ENCODE measurements around the gene SLC35D3. TPM values are rescaled to one million over a fixed set of nuclear protein-coding genes. Genes with fewer than 3 reads are reported as not detected.
"Not testable (repeated sequence)": the region's sequence is repeated elsewhere in the genome, so short reads cannot be mapped to it uniquely, and the experiment has no call there.

Gene SLC35D3
- total and polyA plus RNA-seq, 7 experiments from 2014 or later, result 0.16 TPM; not detected in 6

- ChIA-PET POLR2A (interaction anchor here (0.8 kb wide), 1 partner anchor 11 kb away, joined by 3 read pairs; no protein-coding TSS in a partner anchor), CTCF (no interaction called here)
- H3K4me3 Mint-ChIP-seq, result no peak overlapping the region
- H3K4me1 Mint-ChIP-seq, result no peaks in the 10 kb centered on the region
- ATAC-seq (no peak), DNase-seq (no peak)
- Histone ChIP-seq H3K27ac (ENCODE audit: low read depth, low read length) (no peak overlapping the region), H3K9me3 (ENCODE audit: control insufficient read depth in 2 of 3, low read length in 3 of 3) (no peaks in the 10 kb centered on the region), H3K27me3 (ENCODE audit: control insufficient read depth in 2 of 2, insufficient read depth in 2 of 2, low read length in 2 of 2) (no peaks in the 10 kb centered on the region), H3K36me3 (ENCODE audit: control insufficient read depth in 2 of 3, insufficient read depth in 3 of 3, low read length in 3 of 3) (no peaks in the 10 kb centered on the region), H3K4me1 (ENCODE audit: control insufficient read depth in 2 of 2, insufficient read depth in 2 of 2, low read length in 2 of 2) (no peaks in the 10 kb centered on the region), H3K4me3 (ENCODE audit: low read length) (no peak overlapping the region)
- H3K27me3 Mint-ChIP-seq, result peaks cover 43 to 59% (median 54%) of the 10 kb centered on the region in 5 donors
- H3K9me3 Mint-ChIP-seq, result no peaks in the 10 kb centered on the region
- no peaks in the 10 kb centered on the region for H3K36me3 Mint-ChIP-seq
- no peak overlapping the region for H3K27ac Mint-ChIP-seq
- intact Hi-C loops (cut with micrococcal nuclease), result no loop called here
Observed at GRCh38 chr6:136930528-136930927, 8.4 kb downstream of the SLC35D3 start.

- intact Hi-C loops (cut with micrococcal nuclease), result no loop called here
- peaks cover 0 to 3% (median 0%) of the 10 kb centered on the region in 11 donors for H3K9me3 Mint-ChIP-seq
Observed at GRCh38 chr6:136932599-136932998, 10.5 kb downstream of the SLC35D3 start.

GRCh38 chr6:136945072-136945471 is 23.0 kb downstream of the SLC35D3 start:
- no peak overlapping the region for H3K4me3 ChIP-seq (ENCODE audit: low read length)
- no peaks in the 10 kb centered on the region for H3K27me3 ChIP-seq (ENCODE audit: control insufficient read depth in 2 of 2, insufficient read depth in 2 of 2, low read length in 2 of 2)
- Mint-ChIP-seq H3K27ac (no peak overlapping the region), H3K4me3 (no peak overlapping the region), H3K4me1 (no peaks in the 10 kb centered on the region), H3K36me3 (peaks cover 0 to 8% (median 0%) of the 10 kb centered on the region in 5 donors), H3K9me3 (peaks cover 2 to 24% (median 9%) of the 10 kb centered on the region in 11 donors), H3K27me3 (peaks cover 0 to 11% (median 8%) of the 10 kb centered on the region in 5 donors)
- H3K36me3 ChIP-seq (ENCODE audit: control insufficient read depth in 2 of 3, insufficient read depth in 3 of 3, low read length in 3 of 3), result no peaks in the 10 kb centered on the region
- H3K9me3 ChIP-seq (ENCODE audit: control insufficient read depth in 2 of 3, low read length in 3 of 3), result no peaks in the 10 kb centered on the region
- ChIA-PET CTCF (no interaction called here), POLR2A (no interaction called here)
- no peaks in the 10 kb centered on the region for H3K4me1 ChIP-seq (ENCODE audit: control insufficient read depth in 2 of 2, insufficient read depth in 2 of 2, low read length in 2 of 2)
- no peak overlapping the region for H3K27ac ChIP-seq (ENCODE audit: low read depth, low read length)
- ATAC-seq (no peak), DNase-seq (no peak)
- intact Hi-C loops (cut with micrococcal nuclease), result no loop called here

More at GRCh38 chr6:136932599-136932998, 10.5 kb downstream of the SLC35D3 start:
- H3K4me3 Mint-ChIP-seq, result no peak overlapping the region
- POLR2A ChIA-PET, result no interaction called here
- Histone ChIP-seq H3K27me3 (ENCODE audit: control insufficient read depth in 2 of 2, insufficient read depth in 2 of 2, low read length in 2 of 2) (no peaks in the 10 kb centered on the region), H3K4me1 (ENCODE audit: control insufficient read depth in 2 of 2, insufficient read depth in 2 of 2, low read length in 2 of 2) (no peaks in the 10 kb centered on the region), H3K9me3 (ENCODE audit: control insufficient read depth in 2 of 3, low read length in 3 of 3) (no peaks in the 10 kb centered on the region), H3K27ac (ENCODE audit: low read depth, low read length) (no peak overlapping the region), H3K36me3 (ENCODE audit: control insufficient read depth in 2 of 3, insufficient read depth in 3 of 3, low read length in 3 of 3) (no peaks in the 10 kb centered on the region), H3K4me3 (ENCODE audit: low read length) (no peak overlapping the region)
- no peaks in the 10 kb centered on the region for H3K4me1 Mint-ChIP-seq
- H3K36me3 Mint-ChIP-seq, result no peaks in the 10 kb centered on the region
- no peak overlapping the region for H3K27ac Mint-ChIP-seq
- peaks cover 44 to 56% (median 52%) of the 10 kb centered on the region in 5 donors for H3K27me3 Mint-ChIP-seq
- no peak for DNase-seq
- CTCF ChIA-PET, result no interaction called here
- ATAC-seq, result no peak

DNA sequence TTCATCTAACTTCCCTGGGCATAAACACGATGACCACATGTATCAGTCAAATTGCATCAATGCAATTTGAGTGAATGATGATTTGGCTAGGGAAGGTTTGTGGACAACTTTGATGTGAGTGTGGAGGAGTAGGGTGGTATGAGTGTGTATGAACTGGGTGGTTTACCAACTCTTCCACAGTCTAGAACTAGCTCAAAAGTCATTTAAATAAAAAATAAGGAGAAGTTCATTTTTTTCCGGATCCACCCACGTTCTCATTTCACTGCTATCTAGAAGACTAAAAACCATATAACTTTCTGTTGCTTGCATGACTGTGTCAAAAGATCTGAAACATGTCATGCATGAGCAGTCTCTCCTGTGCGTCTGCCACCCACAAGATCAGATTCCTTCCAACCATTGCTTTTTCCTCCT is 23.6 kb downstream of the SLC35D3 start:
- Histone ChIP-seq H3K36me3 (ENCODE audit: control insufficient read depth in 2 of 3, insufficient read depth in 3 of 3, low read length in 3 of 3) (no peaks in the 10 kb centered on the region), H3K4me1 (ENCODE audit: control insufficient read depth in 2 of 2, insufficient read depth in 2 of 2, low read length in 2 of 2) (no peaks in the 10 kb centered on the region), H3K27me3 (ENCODE audit: control insufficient read depth in 2 of 2, insufficient read depth in 2 of 2, low read length in 2 of 2) (no peaks in the 10 kb centered on the region), H3K9me3 (ENCODE audit: control insufficient read depth in 2 of 3, low read length in 3 of 3) (no peaks in the 10 kb centered on the region), H3K4me3 (ENCODE audit: low read length) (no peak overlapping the region), H3K27ac (ENCODE audit: low read depth, low read length) (no peak overlapping the region)
- H3K27ac Mint-ChIP-seq, result no peak overlapping the region
- no peak for DNase-seq
- no peak overlapping the region for H3K4me3 Mint-ChIP-seq
- peaks cover 0 to 8% (median 0%) of the 10 kb centered on the region in 5 donors for H3K36me3 Mint-ChIP-seq
- peaks cover 0 to 11% (median 8%) of the 10 kb centered on the region in 5 donors for H3K27me3 Mint-ChIP-seq
- no peaks in the 10 kb centered on the region for H3K4me1 Mint-ChIP-seq
- POLR2A ChIA-PET, result no interaction called here
- H3K9me3 Mint-ChIP-seq, result peaks cover 2 to 17% (median 9%) of the 10 kb centered on the region in 11 donors
- CTCF ChIA-PET, result no interaction called here
- no peak for ATAC-seq
- intact Hi-C loops (cut with micrococcal nuclease), result no loop called here

DNA sequence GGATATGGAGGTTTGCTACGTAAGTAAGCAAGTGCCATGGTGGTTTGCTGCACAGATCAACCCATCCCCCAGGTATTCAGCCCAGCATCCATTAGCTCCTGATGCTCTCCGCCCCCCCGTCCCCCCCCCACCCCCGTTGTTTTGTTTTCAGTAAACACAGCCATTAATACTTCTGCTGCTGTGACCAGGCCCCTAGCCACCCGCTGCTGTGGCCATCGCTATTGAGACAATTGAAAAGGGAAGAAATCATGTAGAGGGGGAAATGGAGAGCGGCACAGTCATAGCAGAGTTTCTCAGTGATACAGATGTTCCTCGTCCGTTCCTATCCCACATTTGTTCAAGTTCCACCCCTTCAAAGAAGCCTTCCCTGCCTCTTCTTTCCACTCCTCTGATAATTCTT is 24.9 kb downstream of the SLC35D3 start:
- DNase-seq (no peak), ATAC-seq (no peak)
- intact Hi-C loops (cut with micrococcal nuclease), result no loop called here
- no peaks in the 10 kb centered on the region for H3K9me3 ChIP-seq (ENCODE audit: control insufficient read depth in 2 of 3, low read length in 3 of 3)
- peaks cover 0 to 12% (median 4%) of the 10 kb centered on the region in 11 donors for H3K9me3 Mint-ChIP-seq
- H3K4me1 ChIP-seq (ENCODE audit: control insufficient read depth in 2 of 2, insufficient read depth in 2 of 2, low read length in 2 of 2), result no peaks in the 10 kb centered on the region
- no peak overlapping the region for H3K27ac ChIP-seq (ENCODE audit: low read depth, low read length)
- no peaks in the 10 kb centered on the region for H3K27me3 ChIP-seq (ENCODE audit: control insufficient read depth in 2 of 2, insufficient read depth in 2 of 2, low read length in 2 of 2)
- no peak overlapping the region for H3K27ac Mint-ChIP-seq
- POLR2A ChIA-PET, result no interaction called here
- no peaks in the 10 kb centered on the region for H3K4me1 Mint-ChIP-seq
- H3K27me3 Mint-ChIP-seq, result peaks cover 0 to 11% (median 8%) of the 10 kb centered on the region in 5 donors
- CTCF ChIA-PET, result no interaction called here
- H3K36me3 Mint-ChIP-seq, result peaks cover 0 to 4% (median 0%) of the 10 kb centered on the region in 5 donors
- no peaks in the 10 kb centered on the region for H3K36me3 ChIP-seq (ENCODE audit: control insufficient read depth in 2 of 3, insufficient read depth in 3 of 3, low read length in 3 of 3)
- no peak overlapping the region for H3K4me3 ChIP-seq (ENCODE audit: low read length)
- no peak overlapping the region for H3K4me3 Mint-ChIP-seq

- H3K27me3 Mint-ChIP-seq, result peaks cover 0 to 18% (median 8%) of the 10 kb centered on the region in 5 donors
- POLR2A ChIA-PET; CTCF ChIA-PET; H3K4me3 Mint-ChIP-seq; H3K36me3 Mint-ChIP-seq; H3K27ac ChIP-seq (ENCODE audit: low read depth, low read length); H3K4me1 ChIP-seq (ENCODE audit: control insufficient read depth in 2 of 2, insufficient read depth in 2 of 2, low read length in 2 of 2); H3K27me3 ChIP-seq (ENCODE audit: control insufficient read depth in 2 of 2, insufficient read depth in 2 of 2, low read length in 2 of 2); H3K27ac Mint-ChIP-seq; H3K36me3 ChIP-seq (ENCODE audit: control insufficient read depth in 2 of 3, insufficient read depth in 3 of 3, low read length in 3 of 3); H3K9me3 Mint-ChIP-seq; H3K4me3 ChIP-seq (ENCODE audit: low read length); H3K9me3 ChIP-seq (ENCODE audit: control insufficient read depth in 2 of 3, low read length in 3 of 3); DNase-seq; ATAC-seq; H3K4me1 Mint-ChIP-seq; intact Hi-C loops (cut with micrococcal nuclease): not testable (repeated sequence)
Observed at GRCh38 chr6:136949957-136950356, 27.9 kb downstream of the SLC35D3 start.

GRCh38 chr6:136950436-136951126 is 28.5 kb downstream of the SLC35D3 start:
- peaks cover 0 to 4% (median 0%) of the 10 kb centered on the region in 5 donors for H3K36me3 Mint-ChIP-seq
- no peak overlapping the region for H3K27ac ChIP-seq (ENCODE audit: low read depth, low read length)
- no peak overlapping the region for H3K27ac Mint-ChIP-seq
- no peaks in the 10 kb centered on the region for H3K4me1 Mint-ChIP-seq
- no peak for DNase-seq
- CTCF ChIA-PET, result no interaction called here
- ATAC-seq, result no peak
- no peaks in the 10 kb centered on the region for H3K27me3 ChIP-seq (ENCODE audit: control insufficient read depth in 2 of 2, insufficient read depth in 2 of 2, low read length in 2 of 2)
- intact Hi-C loops (cut with micrococcal nuclease), result no loop called here
- H3K9me3 ChIP-seq (ENCODE audit: control insufficient read depth in 2 of 3, low read length in 3 of 3), result no peaks in the 10 kb centered on the region
- H3K27me3 Mint-ChIP-seq, result peaks cover 0 to 23% (median 13%) of the 10 kb centered on the region in 5 donors
- peaks cover 0 to 9% (median 3%) of the 10 kb centered on the region in 11 donors for H3K9me3 Mint-ChIP-seq
- H3K4me3 Mint-ChIP-seq, result no peak overlapping the region
- POLR2A ChIA-PET, result no interaction called here
- H3K4me1 ChIP-seq (ENCODE audit: control insufficient read depth in 2 of 2, insufficient read depth in 2 of 2, low read length in 2 of 2), result no peaks in the 10 kb centered on the region
- no peaks in the 10 kb centered on the region for H3K36me3 ChIP-seq (ENCODE audit: control insufficient read depth in 2 of 3, insufficient read depth in 3 of 3, low read length in 3 of 3)
- H3K4me3 ChIP-seq (ENCODE audit: low read length), result no peak overlapping the region
